IPS-NIHi11 (cell line): Measurements from ENCODE around the gene GTSE1.
"Not testable (repeated sequence)": the region's sequence is repeated elsewhere in the genome, so short reads cannot be mapped to it uniquely, and the experiment has no call there.

ENCODE experiments used
- DNase-seq: peaks from one replicate; pipeline ENCODE4 v3.0.0; 2012; ENCODE audit warnings: mixed read lengths, low spot score

The GTSE1 gene

GRCh38 chr22:46296257-46297150 is at the start of gene GTSE1:
Gene GTSE1 (plus strand): TSS chr22:46296870. CDS start chr22:46297401, 531 bp downstream.
- DNase-seq = peak; percentile 100

GRCh38 chr22:46247443-46247975 is 49.2 kb upstream of the GTSE1 start:
- DNase-seq = no peak

- peak; percentile 97 for DNase-seq
These were observed 46.5 kb upstream of the GTSE1 start, which contains the start of gene CDPF1 for GRCh38 chr22:46250035-46250782. Gene CDPF1 (minus strand): TSS chr22:46250293. CDS start chr22:46248284, 2,009 bp downstream.

GRCh38 chr22:46250783-46251125 is 45.9 kb upstream of the GTSE1 start:
- DNase-seq = peak; percentile 40

GRCh38 chr22:46251266-46251665 is 45.4 kb upstream of the GTSE1 start:
- no peak for DNase-seq

- DNase-seq = no peak
These were observed 44.8 kb upstream of the GTSE1 start for GRCh38 chr22:46251816-46252380.

GRCh38 chr22:46256358-46256958 is 40.2 kb upstream of the GTSE1 start:
- no peak for DNase-seq

GRCh38 chr22:46259374-46259773 is 37.3 kb upstream of the GTSE1 start:
- DNase-seq = no peak

- no peak for DNase-seq
These were observed 36.6 kb upstream of the GTSE1 start for GRCh38 chr22:46260038-46260437.

GRCh38 chr22:46262449-46263215 is 34.0 kb upstream of the GTSE1 start:
- peak; percentile 85 for DNase-seq

GRCh38 chr22:46263216-46263590 is 33.5 kb upstream of the GTSE1 start, which contains the start of gene PKDREJ:
Gene PKDREJ (minus strand): TSS chr22:46263343. CDS start chr22:46263322, 21 bp downstream.
- no peak for DNase-seq

- DNase-seq = not testable (repeated sequence)
These were observed 32.1 kb upstream of the GTSE1 start for GRCh38 chr22:46264520-46264919.

- DNase-seq = not testable (repeated sequence)
These were observed 31.0 kb upstream of the GTSE1 start for GRCh38 chr22:46265627-46266026.

- peak; percentile 99 for DNase-seq
These were observed 29.0 kb upstream of the GTSE1 start, which contains the start of gene TTC38 for GRCh38 chr22:46267431-46268279. Gene TTC38 (plus strand): TSS chr22:46268008. CDS start chr22:46268040, 32 bp downstream.

GRCh38 chr22:46269564-46269963 is 27.1 kb upstream of the GTSE1 start:
- DNase-seq = no peak

GRCh38 chr22:46272196-46272595 is 24.5 kb upstream of the GTSE1 start:
- no peak for DNase-seq

GRCh38 chr22:46272762-46273431 is 23.8 kb upstream of the GTSE1 start:
- no peak for DNase-seq

GRCh38 chr22:46273432-46274148 is 23.1 kb upstream of the GTSE1 start:
- DNase-seq = no peak

GRCh38 chr22:46274381-46274780 is 22.3 kb upstream of the GTSE1 start:
- DNase-seq = no peak
